ENCODE data around the gene PHF21A.
"Not testable (repeated sequence)": the region's sequence is repeated elsewhere in the genome, so short reads cannot be mapped to it uniquely, and the experiment has no call there.

PHF21A gene

GRCh38 chr11:45900916-45901617 lies 220.2 kb downstream of the PHF21A start:
- peaks cover 6% of the 10 kb centered on the region for H3K27me3 Mint-ChIP-seq (ENCODE audit: low read depth, poor library complexity)

GRCh38 chr11:45900175-45900800 lies 221.0 kb downstream of the PHF21A start:
- H3K27me3 Mint-ChIP-seq (ENCODE audit: low read depth, poor library complexity); H3K9me3 Mint-ChIP-seq; H3K36me3 Mint-ChIP-seq (ENCODE audit: low read depth): not testable (repeated sequence)
- H3K4me1 Mint-ChIP-seq = peaks cover 55% of the 10 kb centered on the region
- peak; percentile 40 for DNase-seq
- peak overlapping the region; percentile 86 for H3K4me3 Mint-ChIP-seq
- H3K27ac Mint-ChIP-seq = peak overlapping the region; percentile 57

More at GRCh38 chr11:45900916-45901617, 220.2 kb downstream of the PHF21A start:
- no peak overlapping the region for H3K27ac Mint-ChIP-seq
- TF ChIP-seq CTCF (IDR thresholded peaks at IDR 0.05) = no peak
- peaks cover 51% of the 10 kb centered on the region for H3K4me1 Mint-ChIP-seq
- peak overlapping the region; percentile 86 for H3K4me3 Mint-ChIP-seq
- no peak for DNase-seq
- H3K9me3 Mint-ChIP-seq = no peaks in the 10 kb centered on the region
- H3K36me3 Mint-ChIP-seq (ENCODE audit: low read depth) = no peaks in the 10 kb centered on the region

GRCh38 chr11:45899448-45900174 lies 221.6 kb downstream of the PHF21A start:
- no peaks in the 10 kb centered on the region for H3K9me3 Mint-ChIP-seq
- no peak for TF ChIP-seq CTCF (IDR thresholded peaks at IDR 0.05)
- DNase-seq = peak; percentile 92
- H3K4me3 Mint-ChIP-seq = peak overlapping the region; percentile 78
- no peaks in the 10 kb centered on the region for H3K36me3 Mint-ChIP-seq (ENCODE audit: low read depth)
- peak overlapping the region; percentile 98 for H3K27ac Mint-ChIP-seq
- H3K4me1 Mint-ChIP-seq = peaks cover 62% of the 10 kb centered on the region
- peaks cover 7% of the 10 kb centered on the region for H3K27me3 Mint-ChIP-seq (ENCODE audit: low read depth, poor library complexity)

GRCh38 chr11:45899086-45899447 lies 222.2 kb downstream of the PHF21A start:
- peaks cover 67% of the 10 kb centered on the region for H3K4me1 Mint-ChIP-seq
- no peaks in the 10 kb centered on the region for H3K9me3 Mint-ChIP-seq
- no peak for DNase-seq
- peak overlapping the region; percentile 78 for H3K4me3 Mint-ChIP-seq
- H3K36me3 Mint-ChIP-seq (ENCODE audit: low read depth) = no peaks in the 10 kb centered on the region
- peaks cover 8% of the 10 kb centered on the region for H3K27me3 Mint-ChIP-seq (ENCODE audit: low read depth, poor library complexity)
- TF ChIP-seq CTCF (IDR thresholded peaks at IDR 0.05) = no peak
- peak overlapping the region; percentile 98 for H3K27ac Mint-ChIP-seq

GRCh38 chr11:45897556-45897955 lies 223.7 kb downstream of the PHF21A start:
- Mint-ChIP-seq H3K36me3 (ENCODE audit: low read depth) (no peaks in the 10 kb centered on the region), H3K9me3 (no peaks in the 10 kb centered on the region), H3K4me1 (peaks cover 75% of the 10 kb centered on the region), H3K27me3 (ENCODE audit: low read depth, poor library complexity) (peaks cover 8% of the 10 kb centered on the region), H3K27ac (no peak overlapping the region), H3K4me3 (peak overlapping the region; percentile 30)
- no peak for TF ChIP-seq CTCF (IDR thresholded peaks at IDR 0.05)
- no peak for DNase-seq

- Mint-ChIP-seq H3K4me3 (peak overlapping the region; percentile 50), H3K4me1 (peaks cover 69% of the 10 kb centered on the region), H3K36me3 (ENCODE audit: low read depth) (no peaks in the 10 kb centered on the region), H3K27ac (no peak overlapping the region), H3K9me3 (no peaks in the 10 kb centered on the region), H3K27me3 (ENCODE audit: low read depth, poor library complexity) (peaks cover 12% of the 10 kb centered on the region)
- TF ChIP-seq CTCF (IDR thresholded peaks at IDR 0.05) = no peak
- DNase-seq = peak; percentile 79
These were observed 224.8 kb downstream of the PHF21A start for GRCh38 chr11:45896422-45896984.

All from nephron progenitor cell (in vitro differentiated cells).